RKO (cell line): ENCODE results near the gene PPP3R1.

Source experiments
- DNase-seq: peaks from one replicate; pipeline ENCODE4 v3.0.0-alpha.2; 2016; ENCODE audit warnings: low spot score

Gene PPP3R1

GRCh38 chr2:68256093-68256450 lies 3.7 kb upstream of the PPP3R1 start:
- no peak for DNase-seq

GRCh38 chr2:68253219-68254068 lies 1.1 kb upstream of the PPP3R1 start:
- DNase-seq = peak; percentile 49

GRCh38 chr2:68251855-68252399 lies 405 bp downstream of the PPP3R1 start:
- peak; percentile 31 for DNase-seq

- DNase-seq = peak; percentile 88
Measured at GRCh38 chr2:68251187-68251854, 1.0 kb downstream of the PPP3R1 start.

- DNase-seq = peak; percentile 22
Measured at GRCh38 chr2:68250652-68251186, 1.6 kb downstream of the PPP3R1 start.

GRCh38 chr2:68250196-68250595 lies 2.1 kb downstream of the PPP3R1 start:
- DNase-seq = no peak

GRCh38 chr2:68248806-68249205 lies 3.5 kb downstream of the PPP3R1 start:
- no peak for DNase-seq

GRCh38 chr2:68248361-68248760 lies 4.0 kb downstream of the PPP3R1 start:
- no peak for DNase-seq

GRCh38 chr2:68246396-68246795 lies 5.9 kb downstream of the PPP3R1 start:
- DNase-seq = no peak

- no peak for DNase-seq
Measured at GRCh38 chr2:68245672-68246071, 6.7 kb downstream of the PPP3R1 start.

- DNase-seq = no peak
Measured at GRCh38 chr2:68245066-68245465, 7.3 kb downstream of the PPP3R1 start.

- DNase-seq = no peak
Measured at GRCh38 chr2:68244456-68244855, 7.9 kb downstream of the PPP3R1 start.

GRCh38 chr2:68241732-68242131 lies 10.6 kb downstream of the PPP3R1 start:
- no peak for DNase-seq

GRCh38 chr2:68240446-68240845 lies 11.9 kb downstream of the PPP3R1 start:
- no peak for DNase-seq

- DNase-seq = no peak
Measured at GRCh38 chr2:68238955-68239822, 13.1 kb downstream of the PPP3R1 start.

- DNase-seq = no peak
Measured at GRCh38 chr2:68237976-68238580, 14.3 kb downstream of the PPP3R1 start.

- no peak for DNase-seq
Measured at GRCh38 chr2:68237404-68237803, 14.9 kb downstream of the PPP3R1 start.

GRCh38 chr2:68236876-68237275 lies 15.5 kb downstream of the PPP3R1 start:
- no peak for DNase-seq

- DNase-seq = no peak
Measured at GRCh38 chr2:68236103-68236734, 16.1 kb downstream of the PPP3R1 start.

GRCh38 chr2:68235090-68235489 lies 17.2 kb downstream of the PPP3R1 start:
- DNase-seq = no peak

GRCh38 chr2:68234405-68234804 lies 17.9 kb downstream of the PPP3R1 start:
- DNase-seq = no peak
